HG03064 (cell line): Measurements from ENCODE around the gene KANTR.

Source experiments
- ATAC-seq: cut with Tn5 transposase; IDR thresholded peaks from one replicate; pipeline ENCODE4 v1.9.1; 2021; ENCODE audit warnings: low read depth; ENCODE audit not compliant: unreplicated experiment

The KANTR gene

DNA sequence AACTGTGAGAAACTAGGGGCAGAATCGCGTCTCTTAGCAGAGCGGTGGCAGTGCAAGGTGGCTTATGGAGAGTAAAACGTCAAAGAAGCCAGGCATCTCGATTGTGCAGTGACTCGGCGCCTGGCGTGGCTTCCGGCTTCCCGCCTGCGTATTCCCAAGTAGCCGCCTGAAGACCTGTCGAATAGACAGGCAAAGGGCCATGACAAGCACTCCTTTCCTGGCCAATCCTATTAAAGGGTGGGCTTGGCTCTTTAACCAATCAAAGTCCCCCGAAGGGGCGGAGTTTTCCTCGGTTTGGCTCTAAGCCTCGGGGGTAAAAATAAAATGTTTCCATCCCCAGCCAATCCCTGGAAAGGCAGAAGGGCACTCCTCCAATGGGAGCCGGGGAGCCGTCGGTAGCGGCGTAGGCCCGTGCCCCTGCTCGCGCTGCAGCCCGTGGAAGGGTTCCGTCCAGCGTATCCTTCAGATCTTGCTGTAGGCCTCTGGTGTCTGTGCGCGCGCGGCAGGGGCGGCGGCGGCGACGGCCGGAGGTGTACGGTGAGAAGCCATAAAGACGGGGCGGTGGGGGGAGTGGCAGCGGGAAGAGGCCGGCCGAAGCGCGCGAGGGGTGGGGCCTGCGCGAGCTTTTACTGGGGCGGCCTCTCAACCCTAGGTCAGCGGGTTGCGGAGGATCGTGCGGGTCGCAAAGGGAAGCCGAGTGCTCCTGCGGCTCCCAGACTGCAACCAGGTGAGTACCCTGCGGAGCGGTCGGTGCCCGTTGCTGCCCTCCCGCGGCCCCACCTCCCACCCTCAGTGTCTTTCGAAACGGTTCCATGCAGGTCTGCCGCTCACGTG lies at the start of gene KANTR:
Gene KANTR (plus strand): TSS at position 395 of the 834 bp plus-strand sequence. CDS start 30,131 bp downstream, outside the sequence.
- ATAC-seq: peak; percentile 70

DNA sequence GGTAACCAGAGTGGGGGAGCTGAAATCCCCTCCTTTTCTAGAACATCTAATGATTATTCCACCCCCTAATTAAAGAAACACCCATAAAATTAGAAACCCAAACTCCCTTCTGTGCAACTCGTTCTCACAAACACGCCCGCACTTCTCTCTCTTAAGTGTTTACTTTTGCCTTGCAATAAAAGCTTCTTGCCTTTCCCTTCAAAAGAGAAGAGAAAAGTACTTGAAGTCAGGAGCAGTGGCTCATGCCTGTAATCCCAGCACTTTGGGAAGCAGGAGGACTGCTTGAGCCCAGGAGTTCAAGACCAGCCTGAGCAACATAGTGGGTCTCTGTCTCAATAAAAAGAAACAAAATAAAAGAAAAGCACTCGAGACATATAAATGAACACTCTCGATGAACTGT lies 48.9 kb upstream of the KANTR start:
- no peak for ATAC-seq

GRCh38 chrX:53047228-53047627 lies 46.7 kb upstream of the KANTR start:
- no peak for ATAC-seq

DNA sequence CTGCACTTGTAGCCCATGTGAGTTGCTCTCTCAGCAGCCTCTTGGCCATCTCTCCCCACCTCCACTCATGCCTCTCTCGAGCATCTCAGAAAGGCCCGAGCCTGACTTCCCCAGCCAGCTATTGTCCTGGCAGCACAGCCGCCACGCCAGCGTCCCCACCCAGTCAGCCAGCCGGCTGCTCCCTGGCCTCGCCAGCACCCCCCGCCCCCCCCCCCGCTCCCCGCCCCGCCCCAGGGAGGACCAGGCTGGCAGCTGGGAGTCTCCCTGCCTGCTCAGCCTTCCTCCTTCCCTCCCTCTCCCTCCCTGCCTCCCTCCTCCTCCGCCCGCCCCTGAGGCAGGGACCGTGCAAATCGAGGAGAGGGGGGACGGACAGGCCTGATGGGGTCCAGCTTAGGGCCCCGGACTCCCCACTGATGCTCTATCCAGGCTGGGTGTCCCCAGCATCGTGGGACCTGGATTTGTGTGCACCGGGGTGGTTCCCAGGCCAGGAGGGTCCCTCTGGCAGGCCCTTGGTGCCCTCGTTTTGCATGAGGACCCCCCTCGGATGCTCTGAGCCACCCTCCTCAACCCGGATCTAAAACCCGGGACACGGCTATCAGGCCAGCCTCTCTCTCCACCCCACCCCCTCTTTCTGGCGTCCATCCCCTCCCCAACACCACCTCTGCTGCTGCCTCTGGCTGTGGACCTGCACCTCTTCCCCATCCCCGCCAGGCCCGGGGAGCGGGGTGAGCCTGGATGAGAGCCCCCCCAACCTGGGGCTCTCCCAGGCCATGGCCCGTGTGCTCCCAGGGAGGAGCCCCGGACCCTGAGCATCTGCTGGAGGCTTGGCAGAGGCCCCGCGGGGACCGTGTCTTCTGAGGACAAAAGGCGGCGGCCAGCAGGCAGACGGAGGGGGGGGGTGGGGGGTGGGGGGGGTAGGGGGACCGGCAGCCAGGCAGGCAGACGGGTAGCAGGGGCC lies 45.5 kb upstream of the KANTR start, which contains the start of gene GPR173:
Gene GPR173 (plus strand): TSS at position 621 of the 958 bp plus-strand sequence. CDS start 27,833 bp downstream, outside the sequence.
- no peak for ATAC-seq

DNA sequence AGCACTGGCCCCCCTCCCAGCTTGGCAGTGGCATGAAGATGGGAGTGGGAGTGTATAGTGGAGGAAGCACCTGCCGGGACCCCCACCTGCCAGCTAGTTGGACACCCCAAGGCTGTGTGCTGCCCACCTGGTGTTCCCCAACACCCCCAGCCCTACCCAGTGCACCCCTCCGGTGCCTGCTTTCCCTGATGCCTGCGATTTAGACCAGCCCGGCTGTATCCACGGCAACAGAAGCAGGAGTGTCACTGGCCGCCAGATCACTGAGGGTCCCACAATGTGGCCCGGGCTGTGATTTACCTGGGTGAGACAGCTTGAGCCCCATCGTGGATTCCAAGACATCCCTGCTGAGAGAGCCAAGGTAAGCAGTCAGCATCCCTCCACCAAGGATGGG lies 44.8 kb upstream of the KANTR start:
- no peak for ATAC-seq

DNA sequence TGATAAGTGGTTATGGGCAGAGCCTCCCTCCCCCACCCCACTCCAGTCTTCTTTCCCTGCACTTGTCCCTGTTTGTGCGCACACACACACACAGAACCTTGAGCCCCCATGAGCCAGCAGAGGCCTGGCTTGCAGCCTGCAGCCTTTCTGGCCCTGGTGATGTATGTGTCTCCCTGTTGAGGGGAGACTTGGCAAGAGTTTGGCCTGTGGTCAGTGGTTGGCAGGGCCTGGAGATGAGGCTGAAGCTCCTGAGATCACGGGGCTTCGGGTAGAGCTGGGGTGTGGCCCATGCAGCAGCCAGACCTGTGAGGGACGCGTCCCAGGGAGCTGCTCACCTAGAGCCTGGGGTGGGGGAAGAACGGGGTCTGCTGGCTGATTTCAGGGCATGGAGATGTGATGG lies 43.1 kb upstream of the KANTR start:
- ATAC-seq: no peak

DNA sequence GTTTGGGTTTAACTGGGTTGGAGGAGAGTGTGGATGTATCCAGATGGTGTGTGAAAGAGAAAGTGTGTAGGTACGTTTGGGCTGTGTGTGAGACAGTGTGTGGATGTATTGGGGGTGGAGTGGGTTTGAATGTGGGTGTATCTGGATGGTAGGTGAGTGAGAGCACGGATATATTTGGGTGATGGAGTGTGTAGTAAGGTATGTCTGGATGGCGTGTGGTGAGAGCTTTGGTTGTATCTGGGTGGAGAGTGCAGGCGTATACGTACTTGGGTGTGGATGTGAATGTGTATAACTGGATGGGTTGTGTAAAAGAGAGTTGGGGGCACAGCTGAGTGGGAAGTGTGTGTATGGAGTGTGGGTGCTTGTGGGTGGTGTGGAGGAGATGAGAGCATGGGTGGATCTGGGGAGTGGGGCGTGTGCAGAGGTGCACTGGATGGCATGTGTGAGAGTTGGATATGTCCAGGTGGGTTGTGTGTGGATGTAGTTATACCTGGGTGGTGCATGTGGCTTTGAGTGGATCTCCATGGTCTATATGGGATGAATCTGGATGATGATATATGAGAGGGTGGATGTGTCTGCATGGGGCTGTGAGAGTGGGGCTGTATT lies 38.6 kb upstream of the KANTR start:
- no peak for ATAC-seq

GRCh38 chrX:53056292-53056691 lies 37.6 kb upstream of the KANTR start:
- no peak for ATAC-seq

GRCh38 chrX:53065104-53065503 lies 28.8 kb upstream of the KANTR start:
- ATAC-seq: no peak

GRCh38 chrX:53071064-53071463 lies 22.9 kb upstream of the KANTR start:
- ATAC-seq: no peak

- ATAC-seq: peak; percentile 76
Measured at GRCh38 chrX:53071604-53072417, 22.1 kb upstream of the KANTR start.

GRCh38 chrX:53072418-53073114 lies 21.4 kb upstream of the KANTR start:
- ATAC-seq: no peak

DNA sequence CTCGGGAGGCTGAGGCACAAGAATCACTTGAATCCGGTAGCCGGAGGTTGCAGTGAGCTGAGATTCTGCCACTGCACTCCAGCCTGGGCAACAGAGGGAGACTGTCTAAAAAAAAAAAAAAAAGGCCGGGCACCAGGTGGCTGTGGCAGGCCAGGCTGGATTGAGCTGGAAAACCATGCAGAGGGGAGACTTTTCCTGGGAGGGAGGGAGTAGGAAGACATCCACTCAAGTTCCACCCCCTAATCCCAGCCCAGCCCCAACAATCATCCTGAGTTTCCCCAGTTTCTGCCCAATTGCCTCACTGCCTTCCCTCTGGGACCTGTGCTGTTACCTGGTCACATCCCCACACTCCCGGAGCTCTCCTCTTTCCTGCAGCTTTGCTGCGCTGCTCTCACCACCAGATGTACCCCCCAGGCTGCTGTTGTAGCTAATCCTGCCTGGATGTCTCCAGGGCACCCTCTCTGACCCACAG lies 20.8 kb upstream of the KANTR start:
- ATAC-seq: no peak

DNA sequence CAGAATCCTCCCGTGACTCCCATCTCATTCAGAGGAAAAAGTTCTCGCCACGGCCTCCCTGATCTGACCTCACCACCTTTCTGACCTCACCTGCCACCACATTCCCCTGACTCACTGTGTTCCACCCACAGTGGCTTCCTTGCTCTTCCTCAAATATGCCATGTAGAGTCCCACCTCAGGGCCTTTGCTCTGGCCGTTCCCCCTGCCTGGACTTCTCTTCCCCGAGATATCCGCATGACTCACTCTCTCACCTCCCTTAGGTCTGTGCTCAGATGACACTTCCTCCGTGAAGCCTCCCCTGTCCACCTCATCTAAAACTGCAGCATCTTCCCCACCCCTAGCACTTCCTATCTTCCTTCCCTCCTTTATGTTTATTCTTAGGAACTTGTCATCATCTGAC lies 18.9 kb upstream of the KANTR start:
- ATAC-seq: no peak

- no peak for ATAC-seq
Measured at GRCh38 chrX:53076671-53077070, 17.3 kb upstream of the KANTR start.

DNA sequence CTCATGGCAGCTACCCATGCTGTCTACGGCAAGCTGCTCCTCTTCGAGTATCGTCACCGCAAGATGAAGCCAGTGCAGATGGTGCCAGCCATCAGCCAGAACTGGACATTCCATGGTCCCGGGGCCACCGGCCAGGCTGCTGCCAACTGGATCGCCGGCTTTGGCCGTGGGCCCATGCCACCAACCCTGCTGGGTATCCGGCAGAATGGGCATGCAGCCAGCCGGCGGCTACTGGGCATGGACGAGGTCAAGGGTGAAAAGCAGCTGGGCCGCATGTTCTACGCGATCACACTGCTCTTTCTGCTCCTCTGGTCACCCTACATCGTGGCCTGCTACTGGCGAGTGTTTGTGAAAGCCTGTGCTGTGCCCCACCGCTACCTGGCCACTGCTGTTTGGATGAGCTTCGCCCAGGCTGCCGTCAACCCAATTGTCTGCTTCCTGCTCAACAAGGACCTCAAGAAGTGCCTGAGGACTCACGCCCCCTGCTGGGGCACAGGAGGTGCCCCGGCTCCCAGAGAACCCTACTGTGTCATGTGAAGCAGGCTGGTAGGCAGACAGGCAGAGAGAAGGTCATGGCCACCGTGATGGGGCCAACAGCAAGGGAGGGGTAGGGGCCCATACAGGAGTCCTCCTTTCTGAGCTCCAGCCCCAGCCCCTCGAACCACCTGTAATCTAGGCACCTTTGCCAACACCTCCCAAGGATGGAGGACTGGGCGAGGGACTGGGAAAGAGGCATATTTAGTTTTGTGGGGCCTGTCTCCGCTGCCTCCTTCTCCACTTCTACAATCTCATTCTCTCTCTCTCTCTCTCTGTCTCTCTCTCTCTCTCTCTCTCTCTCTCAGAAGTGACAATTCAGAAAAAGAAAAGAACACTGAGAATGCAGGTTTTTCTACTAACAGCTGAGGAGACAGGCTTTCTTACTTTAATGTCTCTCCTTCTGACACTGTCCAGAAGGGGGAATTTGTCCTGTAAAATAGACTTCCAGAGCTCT lies 16.4 kb upstream of the KANTR start:
- no peak for ATAC-seq

DNA sequence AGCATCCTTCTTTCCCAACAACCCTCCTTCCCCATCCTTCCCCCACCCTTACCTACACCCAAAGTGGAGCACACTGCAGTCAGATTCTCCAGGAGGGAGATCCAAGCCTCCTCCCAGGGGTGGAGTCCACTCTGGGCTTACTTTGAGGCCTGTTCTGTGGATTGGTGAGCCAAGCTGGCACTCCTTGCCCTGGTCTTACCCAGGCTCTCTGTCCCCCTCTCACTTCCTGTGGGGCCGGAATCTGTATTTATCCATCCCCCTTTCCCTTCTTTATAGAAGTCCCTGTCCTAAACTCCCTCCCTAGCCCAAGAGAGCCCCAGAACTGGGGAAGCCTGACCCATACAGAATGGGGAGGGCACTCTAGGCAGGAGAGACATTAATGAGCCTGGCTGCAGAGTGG lies 15.0 kb upstream of the KANTR start:
- no peak for ATAC-seq
